Testis (tissue), 2 donors: Measurements from ENCODE around the gene AP1S2.

Source experiments
- POLR2A ChIP-seq: fragments of 450-650 bp; IDR thresholded peaks from one replicate; pipeline ENCODE4 v1.6.1; 2017; ENCODE audit warnings: antibody characterized with exemption, mild to moderate bottlenecking, moderate library complexity
- TF ChIP-seq, protein P1 (sequence below), 3 experiments: fragments of 450-650 bp in 2 of 3; fragments of 200-600 bp in 1 of 3; sonication (generic) in 1 of 3; IDR thresholded peaks; one replicate each; pipeline ENCODE4 v1.5.1; 2016 to 2019; ENCODE audit warnings: antibody characterized with exemption in 3 of 3, mild to moderate bottlenecking in 2 of 3, moderate library complexity in 1 of 3

DNA sequence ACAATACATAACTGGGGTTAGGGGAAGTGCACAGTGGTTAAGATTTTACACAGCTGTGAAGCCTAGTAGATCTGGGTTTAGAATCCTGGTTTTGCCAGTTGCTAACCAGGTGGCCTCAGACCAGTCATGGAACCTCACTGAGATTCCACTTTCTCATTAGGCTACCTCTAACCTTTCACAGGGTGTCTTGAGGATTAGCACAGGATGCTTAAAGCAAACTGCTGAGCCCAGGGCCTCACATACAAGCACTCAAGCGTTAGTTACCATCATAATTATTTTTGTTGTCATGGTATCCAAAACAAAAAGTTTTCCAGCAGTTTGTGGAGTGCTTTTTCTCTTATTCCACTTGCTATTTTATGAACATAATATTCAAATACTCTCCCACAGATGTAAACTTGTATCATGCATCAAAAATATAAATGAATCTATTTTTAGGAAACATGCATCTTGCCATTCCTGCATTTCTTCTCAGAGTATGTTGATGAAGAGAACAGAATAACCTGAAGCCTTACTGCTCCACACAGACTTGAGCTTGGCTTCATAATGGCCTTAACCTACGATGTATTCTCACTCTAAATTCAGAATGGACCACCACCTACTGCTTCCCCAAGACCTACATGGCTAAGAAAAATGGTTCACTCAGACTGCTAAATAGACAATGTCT, 12.6 kb downstream of the AP1S2 start:
- TF ChIP-seq, protein P1, sequence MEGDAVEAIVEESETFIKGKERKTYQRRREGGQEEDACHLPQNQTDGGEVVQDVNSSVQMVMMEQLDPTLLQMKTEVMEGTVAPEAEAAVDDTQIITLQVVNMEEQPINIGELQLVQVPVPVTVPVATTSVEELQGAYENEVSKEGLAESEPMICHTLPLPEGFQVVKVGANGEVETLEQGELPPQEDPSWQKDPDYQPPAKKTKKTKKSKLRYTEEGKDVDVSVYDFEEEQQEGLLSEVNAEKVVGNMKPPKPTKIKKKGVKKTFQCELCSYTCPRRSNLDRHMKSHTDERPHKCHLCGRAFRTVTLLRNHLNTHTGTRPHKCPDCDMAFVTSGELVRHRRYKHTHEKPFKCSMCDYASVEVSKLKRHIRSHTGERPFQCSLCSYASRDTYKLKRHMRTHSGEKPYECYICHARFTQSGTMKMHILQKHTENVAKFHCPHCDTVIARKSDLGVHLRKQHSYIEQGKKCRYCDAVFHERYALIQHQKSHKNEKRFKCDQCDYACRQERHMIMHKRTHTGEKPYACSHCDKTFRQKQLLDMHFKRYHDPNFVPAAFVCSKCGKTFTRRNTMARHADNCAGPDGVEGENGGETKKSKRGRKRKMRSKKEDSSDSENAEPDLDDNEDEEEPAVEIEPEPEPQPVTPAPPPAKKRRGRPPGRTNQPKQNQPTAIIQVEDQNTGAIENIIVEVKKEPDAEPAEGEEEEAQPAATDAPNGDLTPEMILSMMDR (IDR thresholded peaks at IDR 0.05): no peak
- TF ChIP-seq POLR2A: no peak
